GM12873 (cell line): ENCODE results near the gene TPST1.

Experiments
- CTCF ChIP-seq: IDR thresholded peaks from 2 replicates; pipeline ENCODE4 v1.5.1; 2012; ENCODE audit warnings: low read depth, mild to moderate bottlenecking, moderate library complexity, low read length, control low read depth; ENCODE audit not compliant: insufficient read depth; ENCODE audit errors: missing control alignments

The TPST1 gene

GRCh38 chr7:66313886-66314568 lies 108.9 kb downstream of the TPST1 start:
- TF ChIP-seq CTCF: no peak

GRCh38 chr7:66315192-66315591 lies 110.1 kb downstream of the TPST1 start:
- TF ChIP-seq CTCF: no peak

- TF ChIP-seq CTCF: no peak
These were observed 114.4 kb downstream of the TPST1 start for GRCh38 chr7:66319407-66319979.

GRCh38 chr7:66321283-66321682 lies 116.1 kb downstream of the TPST1 start:
- no peak for TF ChIP-seq CTCF

- no peak for TF ChIP-seq CTCF
These were observed 118.1 kb downstream of the TPST1 start for GRCh38 chr7:66323114-66323796.

- TF ChIP-seq CTCF: no peak
These were observed 121.5 kb downstream of the TPST1 start for GRCh38 chr7:66326501-66327215.

GRCh38 chr7:66330961-66331360 lies 125.8 kb downstream of the TPST1 start:
- no peak for TF ChIP-seq CTCF
